Memory B cell (primary cell): ENCODE data around the gene RRAD.
A peak's percentile ranks its signal among the peaks of the same experiment; 100 is the strongest.
"Not testable (repeated sequence)": the region's sequence is repeated elsewhere in the genome, so short reads cannot be mapped to it uniquely, and the experiment has no call there.

ENCODE experiments used
- ATAC-seq: fragments of 150-1000 bp; cut with Tn5 transposase; 2 replicates; pipeline ENCODE4 v1.10.0; 2021; ENCODE audit warnings: low read depth, mild to moderate bottlenecking, moderate library complexity
- DNase-seq, 2 donors: peaks; one replicate each; pipeline ENCODE4 v3.0.0; 2022; ENCODE audit warnings: low spot score in 2 of 2
- H3K27ac Mint-ChIP-seq: one replicate; pipeline ENCODE4 v1.8.0; 2022; ENCODE audit warnings: mild to moderate bottlenecking, moderate library complexity, mixed read lengths
- H3K27me3 Mint-ChIP-seq: one replicate; pipeline ENCODE4 v1.8.0; 2022; ENCODE audit warnings: mixed read lengths
- H3K36me3 Mint-ChIP-seq: one replicate; pipeline ENCODE4 v1.8.0; 2022; ENCODE audit warnings: mild to moderate bottlenecking, mixed read lengths
- H3K4me1 Mint-ChIP-seq: one replicate; pipeline ENCODE4 v1.8.0; 2022; ENCODE audit warnings: mixed read lengths
- H3K4me3 Mint-ChIP-seq: one replicate; pipeline ENCODE4 v1.8.0; 2022; ENCODE audit warnings: mild to moderate bottlenecking, moderate library complexity, mixed read lengths
- H3K9me3 Mint-ChIP-seq: one replicate; pipeline ENCODE4 v1.8.0; 2022; ENCODE audit warnings: mixed read lengths

Gene RRAD, protein sequence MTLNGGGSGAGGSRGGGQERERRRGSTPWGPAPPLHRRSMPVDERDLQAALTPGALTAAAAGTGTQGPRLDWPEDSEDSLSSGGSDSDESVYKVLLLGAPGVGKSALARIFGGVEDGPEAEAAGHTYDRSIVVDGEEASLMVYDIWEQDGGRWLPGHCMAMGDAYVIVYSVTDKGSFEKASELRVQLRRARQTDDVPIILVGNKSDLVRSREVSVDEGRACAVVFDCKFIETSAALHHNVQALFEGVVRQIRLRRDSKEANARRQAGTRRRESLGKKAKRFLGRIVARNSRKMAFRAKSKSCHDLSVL

DNA sequence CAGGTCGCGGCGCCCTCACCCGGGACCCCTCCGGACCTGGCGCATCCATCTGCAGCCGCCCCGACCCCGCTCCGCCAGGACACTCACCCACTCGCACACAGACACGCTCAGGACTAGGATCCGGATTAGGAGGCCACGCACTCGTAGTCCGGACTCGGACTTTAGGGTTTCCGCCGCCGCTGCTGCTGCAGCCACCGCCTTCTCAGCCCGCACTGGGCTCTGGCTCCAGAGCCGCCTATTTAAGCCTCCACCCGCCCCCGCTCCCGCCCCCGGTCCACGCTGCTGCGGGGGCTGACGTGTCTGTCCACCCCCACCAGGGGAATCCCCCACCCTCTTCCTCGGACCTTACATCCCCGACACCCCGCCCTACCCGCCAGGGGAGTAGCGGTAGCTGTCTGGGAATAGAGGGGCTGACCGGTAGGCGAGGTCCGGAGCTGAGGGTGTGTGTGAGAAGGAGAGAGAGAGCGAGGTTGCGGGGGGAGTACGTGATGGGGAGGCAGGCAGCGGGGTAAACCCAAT is at the start of gene RRAD:
TSS of gene RRAD (minus strand) at position 214 of the 519 bp plus-strand sequence. CDS start 356 bp downstream, outside the sequence.
- ATAC-seq = peak; percentile 31
- Mint-ChIP-seq H3K27me3 (peaks cover 20% of the 10 kb centered on the region), H3K4me1 (peaks cover 13% of the 10 kb centered on the region), H3K36me3 (no peaks in the 10 kb centered on the region), H3K9me3 (no peaks in the 10 kb centered on the region), H3K27ac (no peak within 1 kb of the TSS), H3K4me3 (peak within 1 kb of the TSS; percentile 77)
- DNase-seq = peak in 1 of 2 donors; percentile 32

DNA sequence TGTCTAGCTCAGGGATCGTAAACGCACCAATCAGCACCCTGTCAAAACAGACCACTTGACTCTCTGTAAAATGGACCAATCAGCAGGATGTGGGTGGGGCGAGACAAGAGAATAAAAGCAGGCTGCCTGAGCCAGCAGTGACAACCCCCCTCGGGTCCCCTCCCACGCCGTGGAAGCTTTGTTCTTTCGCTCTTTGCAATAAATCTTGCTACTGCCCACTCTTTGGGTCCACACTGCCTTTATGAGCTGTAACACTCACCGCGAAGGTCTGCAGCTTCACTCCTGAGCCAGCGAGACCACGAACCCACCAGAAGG is 49.6 kb upstream of the RRAD start:
- H3K27ac Mint-ChIP-seq, DNase-seq, ATAC-seq, H3K9me3 Mint-ChIP-seq, H3K36me3 Mint-ChIP-seq, H3K4me3 Mint-ChIP-seq, H3K27me3 Mint-ChIP-seq, H3K4me1 Mint-ChIP-seq: not testable (repeated sequence)

DNA sequence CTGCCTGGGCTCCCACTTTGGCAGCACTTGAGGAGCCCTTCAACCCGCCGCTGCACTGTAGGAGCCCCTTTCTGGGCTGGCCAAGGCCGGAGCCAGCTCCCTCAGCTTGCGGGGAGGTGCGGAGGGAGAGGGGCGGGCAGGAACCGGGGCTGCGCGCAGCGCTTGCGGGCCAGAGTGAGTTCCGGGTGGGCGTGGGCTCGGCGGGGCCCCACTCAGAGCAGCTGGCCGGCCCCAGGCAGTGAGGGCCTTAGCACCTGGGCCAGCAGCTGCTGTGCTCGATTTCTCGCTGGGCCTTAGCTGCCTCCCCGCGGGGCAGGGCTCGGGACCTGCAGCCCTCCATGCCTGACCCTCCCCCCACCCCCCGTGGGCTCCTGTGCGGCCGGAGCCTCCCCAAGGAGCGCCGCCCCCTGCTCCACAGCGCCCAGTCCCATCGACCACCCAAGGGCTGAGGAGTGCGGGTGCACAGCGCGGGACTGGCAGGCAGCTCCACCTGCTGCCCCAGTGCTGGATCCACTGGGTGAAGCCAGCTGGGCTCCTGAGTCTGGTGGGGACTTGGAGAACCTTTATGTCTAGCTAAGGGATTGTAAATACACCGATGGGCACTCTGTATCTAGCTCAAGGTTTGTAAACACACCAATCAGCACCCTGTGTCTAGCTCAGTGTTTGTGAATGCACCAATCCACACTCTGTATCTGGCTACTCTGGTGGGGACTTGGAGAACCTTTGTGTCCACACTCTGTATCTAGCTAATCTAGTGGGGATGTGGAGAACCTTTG is 49.0 kb upstream of the RRAD start:
- DNase-seq, H3K4me3 Mint-ChIP-seq, H3K4me1 Mint-ChIP-seq, H3K27ac Mint-ChIP-seq, ATAC-seq, H3K36me3 Mint-ChIP-seq, H3K9me3 Mint-ChIP-seq: not testable (repeated sequence)
- H3K27me3 Mint-ChIP-seq = peaks cover 11% of the 10 kb centered on the region

DNA sequence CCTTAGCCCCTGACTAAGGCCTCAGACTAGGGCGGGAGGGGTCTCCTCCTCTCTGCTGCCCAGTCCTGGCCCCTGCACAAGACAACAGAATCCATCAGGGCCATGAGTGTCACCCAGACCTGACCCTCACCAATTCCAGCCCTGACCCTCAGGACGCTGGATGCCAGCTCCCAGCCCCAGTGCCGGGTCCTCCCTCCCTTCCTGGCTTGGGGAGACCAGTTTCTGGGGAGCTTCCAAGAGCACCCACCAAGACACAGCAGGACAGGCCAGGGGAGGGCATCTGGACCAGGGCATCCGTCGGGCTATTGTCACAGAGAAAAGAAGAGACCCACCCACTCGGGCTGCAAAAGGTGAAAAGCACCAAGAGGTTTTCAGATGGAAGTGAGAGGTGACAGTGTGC is 48.4 kb upstream of the RRAD start:
- Mint-ChIP-seq H3K9me3 (no peaks in the 10 kb centered on the region), H3K27me3 (peaks cover 11% of the 10 kb centered on the region), H3K4me1 (peaks cover 6% of the 10 kb centered on the region), H3K27ac (no peak overlapping the region), H3K36me3 (no peaks in the 10 kb centered on the region), H3K4me3 (no peak overlapping the region)
- no peak for DNase-seq
- no peak for ATAC-seq

DNA sequence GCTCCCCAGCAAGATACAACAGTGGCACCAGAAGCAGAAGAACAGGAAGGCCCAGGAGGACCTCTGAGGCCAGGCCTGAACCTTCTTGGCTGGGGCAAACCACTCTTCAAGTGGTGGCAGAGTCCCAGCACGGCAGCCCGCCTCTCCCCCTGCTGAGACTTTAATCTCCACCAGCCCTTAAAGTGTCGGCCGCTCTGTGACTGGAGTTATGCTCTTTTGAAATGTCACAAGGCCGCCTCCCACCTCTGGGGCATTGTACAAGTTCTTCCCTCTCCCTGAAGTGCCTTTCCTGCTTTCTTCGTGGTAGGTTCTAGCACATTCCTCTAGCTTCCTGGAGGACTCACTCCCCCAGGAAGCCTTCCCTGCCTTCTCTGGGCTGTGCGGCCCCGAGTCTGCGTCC is 47.6 kb upstream of the RRAD start:
- DNase-seq = no peak
- Mint-ChIP-seq H3K27me3 (peaks cover 11% of the 10 kb centered on the region), H3K27ac (no peak overlapping the region), H3K4me1 (peaks cover 6% of the 10 kb centered on the region), H3K9me3 (no peaks in the 10 kb centered on the region), H3K4me3 (no peak overlapping the region), H3K36me3 (no peaks in the 10 kb centered on the region)
- no peak for ATAC-seq

DNA sequence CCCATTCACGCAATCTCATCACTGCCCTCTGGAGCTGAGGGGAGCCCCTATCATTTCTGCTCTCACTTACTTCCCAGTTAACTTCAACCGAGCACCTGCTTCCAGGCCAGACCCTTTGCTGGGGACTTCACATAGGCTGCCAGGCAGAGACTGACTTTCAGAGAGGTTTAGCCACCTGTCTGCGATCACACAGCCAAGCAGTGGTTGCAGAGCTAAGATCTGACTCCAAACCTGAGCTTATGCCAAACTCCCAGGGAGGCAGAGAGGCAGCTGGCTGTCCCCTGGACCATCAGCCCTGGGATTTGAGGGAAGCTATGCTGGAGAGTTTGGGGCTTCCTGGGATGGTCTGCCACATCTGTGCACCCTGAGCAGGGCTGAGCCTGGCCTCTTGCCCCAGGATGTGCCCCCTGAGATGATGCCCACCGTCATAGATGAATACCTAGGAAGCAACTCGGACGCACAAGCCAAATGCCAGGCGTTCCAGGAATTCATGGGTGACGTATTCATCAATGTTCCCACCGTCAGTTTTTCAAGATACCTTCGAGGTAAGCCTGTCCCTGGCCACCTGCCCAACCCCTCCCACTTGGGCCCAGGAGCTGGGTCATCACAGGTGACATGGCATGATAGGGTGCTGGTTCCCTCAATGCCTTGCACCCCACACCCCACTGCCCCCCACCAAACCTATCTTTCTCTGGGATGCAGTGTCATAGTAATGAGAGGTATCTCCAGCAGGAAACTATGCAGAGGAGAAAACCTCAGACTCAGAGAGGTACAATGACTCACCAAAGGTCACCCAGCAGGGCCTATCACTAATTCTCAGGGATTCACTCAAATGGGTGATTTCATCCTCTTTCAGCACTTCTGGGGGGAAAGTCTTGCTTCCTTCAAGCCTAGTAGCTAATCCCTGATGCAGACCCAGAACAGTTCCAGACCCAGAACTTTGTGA is 45.7 kb upstream of the RRAD start:
- DNase-seq = no peak
- H3K4me3 Mint-ChIP-seq = no peak overlapping the region
- ATAC-seq = no peak
- H3K36me3 Mint-ChIP-seq = no peaks in the 10 kb centered on the region
- H3K4me1 Mint-ChIP-seq = peaks cover 2% of the 10 kb centered on the region
- peaks cover 6% of the 10 kb centered on the region for H3K27me3 Mint-ChIP-seq
- H3K27ac Mint-ChIP-seq = no peak overlapping the region
- H3K9me3 Mint-ChIP-seq = no peaks in the 10 kb centered on the region

DNA sequence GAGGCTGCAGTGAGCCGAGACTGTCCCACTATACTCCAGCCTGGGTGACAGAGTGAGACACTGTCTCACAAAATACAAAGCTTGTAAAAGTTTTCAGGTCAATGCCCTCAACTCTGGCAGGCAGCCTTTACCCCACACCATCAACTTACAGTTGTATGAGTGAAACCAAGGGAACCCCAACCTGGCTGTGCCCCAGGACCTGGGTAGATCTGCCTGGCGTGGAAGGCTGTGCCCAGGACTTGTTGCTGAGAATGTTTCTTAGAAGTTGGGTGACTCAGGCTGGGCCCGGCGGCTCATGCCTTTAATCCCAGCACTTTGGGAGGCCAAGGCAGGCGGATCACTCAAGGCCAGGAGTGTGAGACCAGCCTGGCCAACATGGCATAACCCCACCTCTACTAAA is 43.5 kb upstream of the RRAD start:
- no peaks in the 10 kb centered on the region for H3K9me3 Mint-ChIP-seq
- ATAC-seq (no peak), DNase-seq (no peak)
- H3K4me1 Mint-ChIP-seq = no peaks in the 10 kb centered on the region
- peaks cover 2% of the 10 kb centered on the region for H3K27me3 Mint-ChIP-seq
- H3K4me3 Mint-ChIP-seq = no peak overlapping the region
- no peak overlapping the region for H3K27ac Mint-ChIP-seq
- H3K36me3 Mint-ChIP-seq = no peaks in the 10 kb centered on the region

DNA sequence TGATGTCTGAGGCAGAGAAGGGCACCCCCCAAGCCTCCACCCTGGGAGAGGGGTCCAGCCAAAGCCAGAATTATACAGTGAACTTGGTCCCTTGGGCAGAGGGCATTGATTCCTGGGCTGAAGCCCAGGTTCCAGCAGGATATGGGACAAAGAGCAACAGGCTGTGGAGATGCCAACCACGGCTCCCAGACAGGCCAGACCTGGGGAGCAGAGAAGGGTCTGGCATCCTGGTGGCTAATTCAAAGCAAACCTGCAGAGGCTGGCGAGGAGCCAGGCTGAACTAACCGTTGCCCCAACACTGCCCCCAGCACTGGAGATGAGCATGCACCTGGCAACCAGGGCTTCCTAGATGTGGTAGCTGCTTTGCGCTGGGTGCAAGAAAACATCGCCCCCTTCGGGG is 38.7 kb upstream of the RRAD start:
- DNase-seq (no peak), ATAC-seq (no peak)
- no peaks in the 10 kb centered on the region for H3K36me3 Mint-ChIP-seq
- no peak overlapping the region for H3K4me3 Mint-ChIP-seq
- H3K27ac Mint-ChIP-seq = no peak overlapping the region
- H3K27me3 Mint-ChIP-seq = peaks cover 1% of the 10 kb centered on the region
- no peaks in the 10 kb centered on the region for H3K9me3 Mint-ChIP-seq
- peaks cover 17% of the 10 kb centered on the region for H3K4me1 Mint-ChIP-seq

DNA sequence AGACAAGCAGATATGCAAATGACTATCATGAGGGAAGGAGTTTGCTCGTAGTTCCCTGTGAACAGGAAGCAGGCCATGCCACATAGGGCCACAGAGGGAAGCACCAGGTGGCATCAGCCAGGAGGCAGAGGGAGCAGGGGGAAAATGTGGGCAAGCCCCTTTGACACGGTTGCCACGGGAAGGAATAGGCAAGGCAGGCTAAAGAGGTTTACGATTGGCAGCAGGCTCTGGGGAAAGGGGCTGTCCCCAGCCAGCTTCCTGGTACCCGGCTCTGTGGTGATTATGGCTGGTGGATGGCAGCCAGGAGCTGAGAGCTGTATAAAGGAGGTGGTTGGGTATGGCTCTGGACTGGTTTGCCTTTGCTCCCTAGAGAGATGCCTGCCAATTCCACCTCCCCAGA is 36.6 kb upstream of the RRAD start:
- peaks cover 4% of the 10 kb centered on the region for H3K27me3 Mint-ChIP-seq
- DNase-seq = no peak

DNA sequence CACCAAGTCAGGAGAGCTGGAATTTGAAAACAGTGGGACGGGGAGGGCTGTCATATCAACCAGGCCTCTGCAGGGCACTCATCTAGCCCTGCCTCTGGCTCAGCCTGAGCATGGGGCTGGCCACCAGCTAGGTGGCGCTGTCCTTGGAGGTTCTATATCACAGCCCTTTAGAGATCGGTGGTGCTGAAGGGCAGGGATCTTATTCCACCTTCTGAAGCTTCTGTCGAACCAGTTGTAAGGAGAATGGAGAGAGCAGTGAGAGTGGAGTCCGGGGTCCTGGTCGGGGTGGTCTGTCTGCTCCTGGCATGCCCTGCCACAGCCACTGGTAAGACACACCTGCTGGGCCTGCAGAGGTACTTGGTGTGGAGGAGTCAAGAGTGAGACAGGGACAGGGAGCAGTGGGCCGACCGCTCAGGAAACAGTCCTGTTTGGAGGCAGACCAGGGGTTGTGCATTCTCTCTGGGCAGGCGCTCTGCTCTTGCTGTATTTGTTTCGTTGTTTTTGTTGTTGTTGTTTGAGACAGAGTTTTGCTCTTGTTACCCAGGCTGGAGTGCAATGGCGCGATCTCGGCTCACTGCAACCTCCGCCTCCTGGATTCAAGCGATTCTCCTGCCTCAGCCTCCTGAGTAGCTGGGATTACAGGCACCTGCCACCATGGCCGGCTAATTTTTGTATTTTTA is 35.9 kb upstream of the RRAD start, which contains the start of gene CES3:
TSS of gene CES3 (plus strand) at position 202 of the 680 bp plus-strand sequence. CDS start at position 244, 42 bp downstream.
- peak; percentile 27 to 39 for DNase-seq
- Mint-ChIP-seq H3K4me1 (peaks cover 22% of the 10 kb centered on the region), H3K4me3 (peak within 1 kb of the TSS; percentile 64), H3K9me3 (no peaks in the 10 kb centered on the region), H3K36me3 (no peaks in the 10 kb centered on the region), H3K27me3 (peaks cover 4% of the 10 kb centered on the region), H3K27ac (peak within 1 kb of the TSS; percentile 26)
- peak; percentile 90 for ATAC-seq

More for the DNA sequence above, 36.6 kb upstream of the RRAD start:
- H3K36me3 Mint-ChIP-seq = no peaks in the 10 kb centered on the region
- peak overlapping the region; percentile 64 for H3K4me3 Mint-ChIP-seq
- H3K27ac Mint-ChIP-seq = peak overlapping the region; percentile 26
- H3K9me3 Mint-ChIP-seq = no peaks in the 10 kb centered on the region
- H3K4me1 Mint-ChIP-seq = peaks cover 22% of the 10 kb centered on the region
- peak; percentile 46 for ATAC-seq

DNA sequence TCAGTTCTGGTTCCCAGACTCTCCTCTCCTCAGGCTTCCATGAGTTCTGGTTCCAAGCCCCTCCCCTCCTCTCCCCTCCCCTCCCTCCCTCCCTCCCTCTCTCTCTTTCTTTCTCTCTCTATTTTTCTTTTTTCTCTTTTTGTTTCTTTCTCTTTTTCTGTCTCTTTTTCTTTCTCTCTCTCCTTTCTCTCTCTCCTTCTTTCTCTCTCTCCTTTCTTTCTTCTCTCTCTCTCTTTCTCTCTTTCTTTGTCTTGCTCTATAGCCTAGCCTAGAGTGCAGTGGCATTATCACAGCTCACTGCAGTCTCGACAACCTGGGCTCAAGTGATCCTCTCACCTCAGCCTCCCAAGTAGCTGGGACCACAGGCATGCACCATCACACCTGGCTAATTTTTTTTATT is 34.9 kb upstream of the RRAD start:
- H3K4me3 Mint-ChIP-seq = no peak overlapping the region
- H3K4me1 Mint-ChIP-seq = peaks cover 22% of the 10 kb centered on the region
- ATAC-seq = no peak
- H3K27ac Mint-ChIP-seq = no peak overlapping the region
- H3K9me3 Mint-ChIP-seq = no peaks in the 10 kb centered on the region
- H3K27me3 Mint-ChIP-seq = peaks cover 4% of the 10 kb centered on the region
- DNase-seq = no peak
- H3K36me3 Mint-ChIP-seq = no peaks in the 10 kb centered on the region

DNA sequence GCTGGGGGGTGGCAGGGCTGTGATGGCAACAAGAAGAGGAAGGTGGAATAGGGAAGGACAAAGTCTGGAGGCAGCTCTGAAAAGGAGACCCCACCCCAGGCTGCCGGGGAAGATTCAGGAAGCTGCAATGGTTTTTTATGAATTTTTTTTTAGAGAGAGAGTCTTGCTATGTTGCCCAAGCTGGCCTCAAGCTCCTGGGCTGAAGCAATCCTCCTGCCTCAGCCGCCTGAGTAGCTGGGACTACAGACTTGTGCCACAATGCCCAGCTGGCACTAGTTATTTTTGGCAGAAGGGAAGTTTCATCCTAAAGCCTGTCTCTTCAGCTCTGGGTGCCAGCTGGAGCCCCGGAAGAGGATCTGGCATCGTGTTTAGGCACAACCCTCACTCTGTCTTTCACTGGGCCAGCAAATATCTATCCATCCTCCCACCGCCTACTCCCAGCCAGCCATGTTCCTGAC is 34.4 kb upstream of the RRAD start:
- no peak overlapping the region for H3K4me3 Mint-ChIP-seq
- H3K9me3 Mint-ChIP-seq = no peaks in the 10 kb centered on the region
- H3K27me3 Mint-ChIP-seq = peaks cover 4% of the 10 kb centered on the region
- ATAC-seq (no peak), DNase-seq (no peak)
- peaks cover 22% of the 10 kb centered on the region for H3K4me1 Mint-ChIP-seq
- no peaks in the 10 kb centered on the region for H3K36me3 Mint-ChIP-seq
- H3K27ac Mint-ChIP-seq = no peak overlapping the region
